ENCODE data around the gene DNAJA2. TPM values are rescaled to one million over a fixed set of nuclear protein-coding genes. Genes with fewer than 3 reads are reported as not detected.

DNAJA2 gene
- polyA plus RNA-seq, 2 of the 4 experiments (the other 2 are of a cell fraction), result 33.7 to 82.3 TPM

GRCh38 chr16:46922239-46922638 lies 51.2 kb downstream of the DNAJA2 start:
- H3K4me1 ChIP-seq, result no peaks in the 10 kb centered on the region
- 88% methylated on average over 6 of the region's 10 CpGs for WGBS (ENCODE audit: missing lambda C conversion rate)
- no peak overlapping the region for H3K27ac ChIP-seq
- TF ChIP-seq ATOH8 (CRISPR knock-in tag; IDR thresholded peaks at IDR 0.05; ENCODE audit: low read depth), result no peak
- TF ChIP-seq EP300 (IDR thresholded peaks at IDR 0.05), result no peak
- TF ChIP-seq CBX8 (IDR thresholded peaks at IDR 0.05), result no peak
- no peak for TF ChIP-seq PHF8 (IDR thresholded peaks at IDR 0.05; ENCODE audit: borderline replicate concordance, low read depth)
- TF ChIP-seq CHD4 (IDR thresholded peaks at IDR 0.05; ENCODE audit: borderline replicate concordance), result no peak
- no peak for TF ChIP-seq NR3C1 (IDR thresholded peaks at IDR 0.05)
- no peak for TF ChIP-seq RFX5 (IDR thresholded peaks at IDR 0.05)
- TF ChIP-seq REST (IDR thresholded peaks at IDR 0.05), result no peak
- TF ChIP-seq MYC (IDR thresholded peaks at IDR 0.05; ENCODE audit: borderline replicate concordance, low read length), result no peak
- ATAC-seq, result no peak
- ChIA-PET CTCF (interaction anchor here (0.8 to 6.8 kb wide), 3 partner anchors 6 to 68 kb away, joined by 3 to 73 read pairs (median 38); no protein-coding TSS in a partner anchor), POLR2A (no interaction called here)
- DNase-seq (ENCODE audit: low read depth in 1 of 2, low spot score in 1 of 2), result no peak
- H3K4me3 ChIP-seq, result no peak overlapping the region
- H3K4me2 ChIP-seq, result no peak overlapping the region
- no peaks in the 10 kb centered on the region for H3K9me3 ChIP-seq
- no peak for FAIRE-seq

- CTCF ChIA-PET, result interaction anchor here (1.2 to 6.8 kb wide), 7 partner anchors 8 to 69 kb away, joined by 3 to 73 read pairs (median 13); partner anchors contain the start of gene GPT2
- H3K4me3 ChIP-seq, result no peak overlapping the region
- POLR2A ChIA-PET, result no interaction called here
- H3K9me3 ChIP-seq, result no peaks in the 10 kb centered on the region
- H3K4me2 ChIP-seq, result no peak overlapping the region
- no peaks in the 10 kb centered on the region for H3K4me1 ChIP-seq
- H3K27ac ChIP-seq, result no peak overlapping the region
- FAIRE-seq, result no peak
- ATAC-seq, result no peak
- WGBS (ENCODE audit: missing lambda C conversion rate), result 72% methylated on average over 9 of the region's 9 CpGs
- no peak for DNase-seq (ENCODE audit: low read depth in 1 of 2, low spot score in 1 of 2)
- TF ChIP-seq USF2 (IDR thresholded peaks at IDR 0.05), result no peak
- TF ChIP-seq PBX3 (IDR thresholded peaks at IDR 0.05), result no peak
- no peak for TF ChIP-seq EP300 (IDR thresholded peaks at IDR 0.05)
- TF ChIP-seq EHF (CRISPR knock-in tag; IDR thresholded peaks at IDR 0.05), result no peak
- TF ChIP-seq ESRRA (IDR thresholded peaks at IDR 0.05; ENCODE audit: borderline replicate concordance, low read length), result no peak
- TF ChIP-seq REST (IDR thresholded peaks at IDR 0.05), result no peak
- TF ChIP-seq SREBF2 (IDR thresholded peaks at IDR 0.05), result no peak
These were observed 52.9 kb downstream of the DNAJA2 start for GRCh38 chr16:46920402-46921068.
